ENCODE measurements around the gene MAN2A2.

The MAN2A2 gene

DNA sequence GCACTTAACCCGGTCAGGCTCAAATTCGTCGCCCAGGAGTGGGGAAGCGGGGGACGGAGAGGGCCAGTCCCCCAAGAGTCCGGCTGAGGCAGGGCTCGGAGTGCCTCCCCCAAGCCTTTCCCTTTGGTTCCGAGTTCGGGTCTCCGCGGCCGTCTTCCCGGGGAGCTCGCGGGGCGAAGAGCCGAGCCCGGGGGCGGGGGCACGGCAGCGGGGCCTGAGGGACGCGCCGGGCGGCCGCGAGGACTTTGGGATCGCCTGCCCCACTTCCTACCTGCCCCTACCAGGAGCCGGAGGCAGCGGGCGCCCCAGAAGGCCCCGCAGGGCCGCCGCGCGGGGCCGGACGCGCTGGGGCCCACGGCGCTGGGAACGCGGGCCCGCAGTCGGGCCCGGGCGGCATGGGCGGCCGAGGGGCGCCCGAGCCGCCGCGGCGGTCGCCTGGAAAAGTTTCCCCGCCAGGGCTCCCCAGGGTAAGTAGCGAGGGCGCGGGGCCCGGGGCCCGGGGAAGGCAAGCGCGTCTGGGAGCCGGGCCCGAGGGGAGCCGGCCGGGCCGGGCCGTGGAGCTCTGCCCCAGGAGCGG is 31.9 kb upstream of the MAN2A2 start:
- Histone ChIP-seq H3K27ac (ENCODE audit: low read depth, low read length) (no peak overlapping the region), H3K4me2 (ENCODE audit: low read length) (peak overlapping the region; percentile 99), H3K79me2 (ENCODE audit: control insufficient read depth, low read length) (peaks cover 36% of the 10 kb centered on the region), H4K20me1 (ENCODE audit: control insufficient read depth, insufficient read depth, low read depth, low read length) (0 out of 2 replicates have a peak, but pooled peaks cover 5% of the 10 kb centered on the region), H3F3A (ENCODE audit: control insufficient read depth, insufficient read depth) (peaks cover 15% of the 10 kb centered on the region), H3K4me1 (ENCODE audit: control insufficient read depth, low read length) (peaks cover 32% of the 10 kb centered on the region), H3K27me3 (ENCODE audit: control insufficient read depth, low read length) (0 out of 2 replicates have a peak, but pooled peaks cover 2% of the 10 kb centered on the region), H3K9me2 (replicated peaks; ENCODE audit: control insufficient read depth, low read length) (no peaks in the 10 kb centered on the region), H3K4me3 (ENCODE audit: low read length) (peak overlapping the region; percentile 98), H3K9me3 (ENCODE audit: control insufficient read depth, insufficient read depth, low read length) (no peaks in the 10 kb centered on the region), H3K36me3 (ENCODE audit: control insufficient read depth, low read length) (peaks cover under 1% of the 10 kb centered on the region; the same call in 1 of the 2 replicates)
- TF ChIP-seq, protein P1, sequence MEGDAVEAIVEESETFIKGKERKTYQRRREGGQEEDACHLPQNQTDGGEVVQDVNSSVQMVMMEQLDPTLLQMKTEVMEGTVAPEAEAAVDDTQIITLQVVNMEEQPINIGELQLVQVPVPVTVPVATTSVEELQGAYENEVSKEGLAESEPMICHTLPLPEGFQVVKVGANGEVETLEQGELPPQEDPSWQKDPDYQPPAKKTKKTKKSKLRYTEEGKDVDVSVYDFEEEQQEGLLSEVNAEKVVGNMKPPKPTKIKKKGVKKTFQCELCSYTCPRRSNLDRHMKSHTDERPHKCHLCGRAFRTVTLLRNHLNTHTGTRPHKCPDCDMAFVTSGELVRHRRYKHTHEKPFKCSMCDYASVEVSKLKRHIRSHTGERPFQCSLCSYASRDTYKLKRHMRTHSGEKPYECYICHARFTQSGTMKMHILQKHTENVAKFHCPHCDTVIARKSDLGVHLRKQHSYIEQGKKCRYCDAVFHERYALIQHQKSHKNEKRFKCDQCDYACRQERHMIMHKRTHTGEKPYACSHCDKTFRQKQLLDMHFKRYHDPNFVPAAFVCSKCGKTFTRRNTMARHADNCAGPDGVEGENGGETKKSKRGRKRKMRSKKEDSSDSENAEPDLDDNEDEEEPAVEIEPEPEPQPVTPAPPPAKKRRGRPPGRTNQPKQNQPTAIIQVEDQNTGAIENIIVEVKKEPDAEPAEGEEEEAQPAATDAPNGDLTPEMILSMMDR (IDR thresholded peaks at IDR 0.05; ENCODE audit: low read depth, low read length, poor library complexity, severe bottlenecking), result no peak
- no peak for TF ChIP-seq EZH2phosphoT487 (IDR thresholded peaks at IDR 0.05; ENCODE audit: borderline replicate concordance, low read length)

DNA sequence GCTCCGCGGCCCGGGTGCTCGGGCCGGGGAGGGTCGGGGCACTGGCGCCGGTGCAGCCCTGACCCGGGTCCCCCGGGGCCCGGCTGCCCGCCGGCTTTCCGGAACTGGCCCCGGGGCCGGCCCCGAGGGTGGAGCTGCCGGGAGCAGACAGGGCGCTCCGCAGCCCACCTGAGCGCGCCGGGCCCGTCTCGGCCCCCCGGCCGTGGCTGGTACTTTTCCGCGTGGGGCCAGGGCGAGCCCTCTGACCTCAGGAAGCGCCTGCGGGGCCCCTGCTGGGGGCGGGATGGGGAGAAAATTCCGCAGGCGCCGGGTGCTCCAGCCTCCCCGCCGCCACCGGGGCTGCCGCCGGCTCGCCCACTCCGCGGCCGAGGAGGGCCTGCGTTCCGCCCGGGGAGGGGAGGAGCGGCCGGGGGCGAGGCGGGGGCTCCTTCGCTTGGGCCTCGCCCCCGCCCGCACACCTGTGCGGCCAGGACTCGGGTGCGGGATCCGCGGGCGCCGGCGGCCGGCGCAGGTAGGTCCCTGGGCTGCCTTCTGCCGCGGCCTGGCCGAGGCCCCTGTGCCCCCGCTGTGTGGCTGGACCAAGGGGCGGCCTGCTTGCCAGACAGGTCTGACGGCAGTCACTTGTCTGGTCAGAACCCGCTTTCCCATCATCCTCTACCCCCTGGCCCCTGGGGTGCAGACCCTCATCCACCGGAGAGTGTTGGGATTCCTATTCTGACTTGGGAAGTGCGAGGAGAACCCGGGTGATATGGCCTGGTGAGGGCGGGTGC is 31.2 kb upstream of the MAN2A2 start:
- Histone ChIP-seq H3K4me3 (ENCODE audit: low read length) (peak overlapping the region; percentile 98), H3K27ac (ENCODE audit: low read depth, low read length) (peak overlapping the region; percentile 30; the same call in 1 of the 2 replicates), H3K36me3 (ENCODE audit: control insufficient read depth, low read length) (peaks cover 7% of the 10 kb centered on the region; the same call in 1 of the 2 replicates), H3K9me2 (replicated peaks; ENCODE audit: control insufficient read depth, low read length) (no peaks in the 10 kb centered on the region), H3K79me2 (ENCODE audit: control insufficient read depth, low read length) (peaks cover 36% of the 10 kb centered on the region), H3K9me3 (ENCODE audit: control insufficient read depth, insufficient read depth, low read length) (no peaks in the 10 kb centered on the region), H3K4me2 (ENCODE audit: low read length) (peak overlapping the region; percentile 99), H4K20me1 (ENCODE audit: control insufficient read depth, insufficient read depth, low read depth, low read length) (0 out of 2 replicates have a peak, but pooled peaks cover 5% of the 10 kb centered on the region), H3F3A (ENCODE audit: control insufficient read depth, insufficient read depth) (peaks cover 15% of the 10 kb centered on the region), H3K4me1 (ENCODE audit: control insufficient read depth, low read length) (peaks cover 32% of the 10 kb centered on the region), H3K27me3 (ENCODE audit: control insufficient read depth, low read length) (0 out of 2 replicates have a peak, but pooled peaks cover 2% of the 10 kb centered on the region)
- no peak for TF ChIP-seq EZH2phosphoT487 (IDR thresholded peaks at IDR 0.05; ENCODE audit: borderline replicate concordance, low read length)
- TF ChIP-seq, protein P1 (IDR thresholded peaks at IDR 0.05; ENCODE audit: low read depth, low read length, poor library complexity, severe bottlenecking), result no peak

DNA sequence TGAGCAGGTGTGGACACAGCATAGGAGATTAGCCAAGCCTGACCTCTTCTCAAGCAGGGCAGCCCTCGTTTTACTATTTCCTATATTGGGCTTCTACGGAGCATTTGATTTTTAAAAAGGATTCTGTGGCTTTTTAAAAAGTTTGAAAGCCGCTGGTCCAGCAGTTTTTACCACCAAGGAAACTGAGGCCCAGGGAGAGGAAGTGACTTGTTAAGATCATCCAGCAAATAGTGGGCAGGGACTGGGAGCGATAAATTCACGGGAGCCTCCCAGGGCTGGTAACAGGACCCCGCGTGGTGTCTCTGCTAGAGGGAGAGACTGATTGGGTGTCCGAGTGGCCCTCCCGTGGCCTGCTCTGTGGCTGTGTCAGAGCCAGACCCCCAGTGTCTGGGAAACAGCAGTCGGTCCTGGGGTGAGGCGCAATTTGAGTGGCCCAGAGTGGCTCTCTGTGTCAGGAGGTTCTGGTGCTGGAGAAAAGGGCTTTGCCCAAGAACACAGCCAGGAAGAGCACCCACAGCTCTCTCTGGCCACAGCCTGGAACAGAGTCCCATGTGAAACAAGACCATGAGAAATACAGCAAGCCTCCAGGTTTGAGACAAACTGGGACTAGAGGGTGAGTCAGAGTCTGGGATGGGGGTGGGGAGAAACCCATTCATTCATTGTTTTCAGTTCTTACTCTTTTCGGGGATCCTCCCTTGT is 30.5 kb upstream of the MAN2A2 start:
- peaks cover 32% of the 10 kb centered on the region for H3K4me1 ChIP-seq (ENCODE audit: control insufficient read depth, low read length)
- TF ChIP-seq, protein P1 (IDR thresholded peaks at IDR 0.05; ENCODE audit: low read depth, low read length, poor library complexity, severe bottlenecking), result no peak
- TF ChIP-seq EZH2phosphoT487 (IDR thresholded peaks at IDR 0.05; ENCODE audit: borderline replicate concordance, low read length), result no peak
- H3F3A ChIP-seq (ENCODE audit: control insufficient read depth, insufficient read depth), result peaks cover 15% of the 10 kb centered on the region
- peak overlapping the region; percentile 98 for H3K4me3 ChIP-seq (ENCODE audit: low read length)
- H4K20me1 ChIP-seq (ENCODE audit: control insufficient read depth, insufficient read depth, low read depth, low read length), result 0 out of 2 replicates have a peak, but pooled peaks cover 5% of the 10 kb centered on the region
- H3K27me3 ChIP-seq (ENCODE audit: control insufficient read depth, low read length), result no peaks in the 10 kb centered on the region
- H3K4me2 ChIP-seq (ENCODE audit: low read length), result peak overlapping the region; percentile 99
- H3K9me2 ChIP-seq (replicated peaks; ENCODE audit: control insufficient read depth, low read length), result no peaks in the 10 kb centered on the region
- peaks cover 36% of the 10 kb centered on the region for H3K79me2 ChIP-seq (ENCODE audit: control insufficient read depth, low read length)
- H3K9me3 ChIP-seq (ENCODE audit: control insufficient read depth, insufficient read depth, low read length), result no peaks in the 10 kb centered on the region
- no peak overlapping the region; the same call in 1 of the 2 replicates for H3K27ac ChIP-seq (ENCODE audit: low read depth, low read length)
- peaks cover 14% of the 10 kb centered on the region for H3K36me3 ChIP-seq (ENCODE audit: control insufficient read depth, low read length)

All from DOHH2 (cell line).